Cardiac fibroblast (primary cell): ENCODE measurements around the gene KIAA1549.

ENCODE experiments used
- DNase-seq, 2 donors: peaks; one replicate each; pipeline versions ENCODE4 v3.0.0 to v3.0.0-alpha.2; 2010; ENCODE audit warnings: low read depth in 2 of 2
- H3K4me3 ChIP-seq, 2 donors: replicated peaks in 1 of 2; 1 replicate in 1 of 2; 2 replicates in 1 of 2; pipeline ENCODE4 v1.5.1; 2011; ENCODE audit warnings: low read depth in 2 of 2, low read length in 2 of 2, mild to moderate bottlenecking in 2 of 2, moderate library complexity in 1 of 2
- CTCF ChIP-seq: IDR thresholded peaks from one replicate; pipeline ENCODE4 v1.5.1; 2011; ENCODE audit warnings: low read depth, mild to moderate bottlenecking, low read length, inconsistent platforms

Gene KIAA1549

GRCh38 chr7:138917771-138918170, 63.4 kb downstream of the KIAA1549 start:
- TF ChIP-seq CTCF, result no peak
- DNase-seq, result no peak
- H3K4me3 ChIP-seq, result no peak overlapping the region

GRCh38 chr7:138916731-138917130, 64.5 kb downstream of the KIAA1549 start:
- DNase-seq, result no peak

GRCh38 chr7:138916275-138916674, 64.9 kb downstream of the KIAA1549 start:
- no peak for TF ChIP-seq CTCF
- DNase-seq, result no peak
- no peak overlapping the region for H3K4me3 ChIP-seq

More at GRCh38 chr7:138916731-138917130, 64.5 kb downstream of the KIAA1549 start:
- H3K4me3 ChIP-seq, result no peak overlapping the region
- TF ChIP-seq CTCF, result no peak

GRCh38 chr7:138913783-138914182, 67.4 kb downstream of the KIAA1549 start:
- no peak for DNase-seq
- H3K4me3 ChIP-seq, result no peak overlapping the region
- TF ChIP-seq CTCF, result no peak

GRCh38 chr7:138911007-138911406, 70.2 kb downstream of the KIAA1549 start:
- no peak for TF ChIP-seq CTCF
- no peak for DNase-seq
- H3K4me3 ChIP-seq, result no peak overlapping the region

GRCh38 chr7:138907850-138908249, 73.3 kb downstream of the KIAA1549 start:
- no peak for DNase-seq
- H3K4me3 ChIP-seq, result no peak overlapping the region
- TF ChIP-seq CTCF, result no peak

GRCh38 chr7:138907201-138907847, 73.9 kb downstream of the KIAA1549 start:
- no peak for DNase-seq
- H3K4me3 ChIP-seq, result no peak overlapping the region
- TF ChIP-seq CTCF, result no peak
